Kidney epithelial cell (primary cell): ENCODE results near the gene FAM53B. TPM values are rescaled to one million over a fixed set of nuclear protein-coding genes. Genes with fewer than 3 reads are reported as not detected.

ENCODE experiments used
- DNase-seq: peaks from one replicate; pipeline ENCODE4 v3.0.0-alpha.2; 2010; ENCODE audit warnings: low read depth
- H3K27me3 ChIP-seq: 2 replicates; pipeline ENCODE4 v1.6.0; 2011; ENCODE audit warnings: low read length; ENCODE audit not compliant: control insufficient read depth, insufficient read depth
- H3K36me3 ChIP-seq: 2 replicates; pipeline ENCODE4 v1.5.1; 2011; ENCODE audit warnings: low read length; ENCODE audit not compliant: control insufficient read depth, insufficient read depth
- H3K4me3 ChIP-seq: 2 replicates; pipeline ENCODE4 v1.5.1; 2011; ENCODE audit warnings: low read depth, mild to moderate bottlenecking, control low read depth, low read length
- total RNA-seq: library from RNA; depleted of rRNA; stranded (reverse); fragments of >200 nt; gene quantifications from 2 replicates; pipeline ENCODE4 v1.2.3, GENCODE V29; 2015
- TF ChIP-seq, protein P1 (sequence below): IDR thresholded peaks from 2 replicates; pipeline ENCODE4 v1.5.1; 2011; ENCODE audit warnings: mild to moderate bottlenecking, moderate library complexity, low read length, control low read depth, inconsistent platforms; ENCODE audit not compliant: insufficient read depth, poor library complexity, severe bottlenecking

Gene FAM53B
- total RNA-seq, 1 donor from 2014 or later, result 16.1 TPM

GRCh38 chr10:124642088-124642710 lies 102.0 kb downstream of the FAM53B start:
- Histone ChIP-seq H3K27me3 (no peaks in the 10 kb centered on the region), H3K4me3 (no peak overlapping the region), H3K36me3 (no peaks in the 10 kb centered on the region)
- TF ChIP-seq, protein P1, sequence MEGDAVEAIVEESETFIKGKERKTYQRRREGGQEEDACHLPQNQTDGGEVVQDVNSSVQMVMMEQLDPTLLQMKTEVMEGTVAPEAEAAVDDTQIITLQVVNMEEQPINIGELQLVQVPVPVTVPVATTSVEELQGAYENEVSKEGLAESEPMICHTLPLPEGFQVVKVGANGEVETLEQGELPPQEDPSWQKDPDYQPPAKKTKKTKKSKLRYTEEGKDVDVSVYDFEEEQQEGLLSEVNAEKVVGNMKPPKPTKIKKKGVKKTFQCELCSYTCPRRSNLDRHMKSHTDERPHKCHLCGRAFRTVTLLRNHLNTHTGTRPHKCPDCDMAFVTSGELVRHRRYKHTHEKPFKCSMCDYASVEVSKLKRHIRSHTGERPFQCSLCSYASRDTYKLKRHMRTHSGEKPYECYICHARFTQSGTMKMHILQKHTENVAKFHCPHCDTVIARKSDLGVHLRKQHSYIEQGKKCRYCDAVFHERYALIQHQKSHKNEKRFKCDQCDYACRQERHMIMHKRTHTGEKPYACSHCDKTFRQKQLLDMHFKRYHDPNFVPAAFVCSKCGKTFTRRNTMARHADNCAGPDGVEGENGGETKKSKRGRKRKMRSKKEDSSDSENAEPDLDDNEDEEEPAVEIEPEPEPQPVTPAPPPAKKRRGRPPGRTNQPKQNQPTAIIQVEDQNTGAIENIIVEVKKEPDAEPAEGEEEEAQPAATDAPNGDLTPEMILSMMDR, result no peak
- no peak for DNase-seq

DNA sequence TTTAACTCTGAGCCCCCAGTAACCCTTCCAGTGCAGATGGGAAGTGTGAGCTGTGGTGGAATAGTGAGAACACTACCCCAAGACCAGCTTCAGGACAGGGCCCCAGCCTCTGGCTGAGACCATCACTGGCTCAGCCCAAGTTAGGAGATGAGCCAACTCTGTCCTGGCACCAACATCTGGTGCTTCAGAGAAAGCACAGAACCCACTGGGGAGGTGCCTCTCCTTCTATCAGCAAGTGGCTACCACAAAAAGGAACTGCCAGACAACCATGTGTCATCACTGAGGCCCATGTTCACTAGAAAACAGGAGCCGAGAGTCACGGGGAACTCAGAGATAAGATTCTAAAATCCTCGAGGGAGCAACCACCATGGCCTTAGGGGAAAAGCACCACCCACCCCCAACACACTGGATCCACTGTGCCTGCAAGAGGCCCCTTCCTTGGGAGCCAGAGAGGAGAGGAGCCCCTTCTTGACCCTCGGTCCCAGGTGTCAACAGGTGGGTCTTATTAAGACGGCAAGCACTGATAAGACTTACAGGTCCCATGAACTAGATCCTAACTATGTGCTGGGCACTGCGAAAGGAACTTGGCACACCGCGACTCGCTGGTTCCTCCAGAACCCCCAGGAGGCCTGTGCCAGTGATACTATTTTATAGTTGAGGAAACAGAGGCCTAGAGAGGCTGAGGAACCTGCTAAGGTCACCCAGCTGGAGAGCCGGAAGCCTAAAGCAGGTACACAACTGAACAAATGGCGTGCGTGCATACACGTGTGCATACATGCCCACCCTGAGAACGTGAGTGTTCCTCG lies 102.7 kb downstream of the FAM53B start:
- Histone ChIP-seq H3K4me3 (no peak overlapping the region), H3K36me3 (no peaks in the 10 kb centered on the region), H3K27me3 (no peaks in the 10 kb centered on the region)
- DNase-seq, result no peak
- TF ChIP-seq, protein P1, result no peak

DNA sequence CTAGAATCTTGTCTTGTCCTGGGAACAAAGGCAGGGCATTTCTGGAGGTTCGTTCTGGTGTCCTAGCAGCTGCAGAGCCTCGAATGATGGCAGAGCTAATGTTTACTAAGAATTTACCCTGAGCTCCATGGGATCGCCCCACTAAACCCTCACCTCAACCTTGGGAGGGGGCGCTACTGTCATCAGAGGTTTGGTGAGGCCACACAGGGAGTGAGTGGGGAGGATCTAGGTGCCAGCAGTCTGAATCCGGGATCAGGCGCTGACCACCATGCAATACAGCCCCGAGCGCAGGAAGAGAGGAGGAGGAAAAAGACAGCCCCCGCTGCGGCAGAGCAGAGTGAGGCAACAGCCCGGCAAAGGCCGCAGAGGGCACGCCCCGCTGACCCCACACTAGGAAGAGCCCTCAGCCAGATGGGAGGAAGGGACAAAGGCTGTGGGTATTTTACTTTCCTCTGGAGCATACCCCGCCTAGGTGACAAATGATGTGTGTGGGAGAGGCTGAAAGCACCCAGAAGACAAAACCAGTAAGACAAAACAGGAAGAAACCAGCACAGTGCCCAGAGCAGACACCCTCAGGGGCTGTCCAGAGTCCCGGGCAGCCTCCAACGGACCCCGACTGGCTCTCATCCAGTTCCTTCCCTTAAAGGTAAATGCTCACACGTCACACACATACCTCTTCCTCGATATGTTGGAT lies 103.5 kb downstream of the FAM53B start:
- no peaks in the 10 kb centered on the region for H3K27me3 ChIP-seq
- H3K4me3 ChIP-seq, result no peak overlapping the region
- no peak for DNase-seq
- no peaks in the 10 kb centered on the region for H3K36me3 ChIP-seq
- TF ChIP-seq, protein P1, result no peak

- Histone ChIP-seq H3K27me3 (no peaks in the 10 kb centered on the region), H3K36me3 (no peaks in the 10 kb centered on the region), H3K4me3 (no peak overlapping the region)
- TF ChIP-seq, protein P1, result no peak
- DNase-seq, result no peak
Measured at GRCh38 chr10:124640056-124640455, 104.1 kb downstream of the FAM53B start.

- H3K36me3 ChIP-seq, result no peaks in the 10 kb centered on the region
- no peaks in the 10 kb centered on the region for H3K27me3 ChIP-seq
- no peak overlapping the region for H3K4me3 ChIP-seq
- TF ChIP-seq, protein P1, result no peak
- DNase-seq, result no peak
Measured at GRCh38 chr10:124639646-124640045, 104.5 kb downstream of the FAM53B start.
